Testis (tissue), 5 donors: ENCODE data around the gene CST6. TPM values are rescaled to one million over a fixed set of nuclear protein-coding genes. Genes with fewer than 3 reads are reported as not detected.

ENCODE experiments used
- DNase-seq: peaks from one replicate; pipeline ENCODE4 v3.0.0-alpha.2; 2019
- H3K27ac ChIP-seq, 2 donors: fragments of 200-600 bp; sonication (generic); one replicate each; pipeline ENCODE4 v1.5.1; 2019
- H3K27me3 ChIP-seq: fragments of 200-600 bp; sonication (generic); one replicate; pipeline ENCODE4 v1.5.1; 2019
- H3K36me3 ChIP-seq: fragments of 200-600 bp; sonication (generic); one replicate; pipeline ENCODE4 v1.5.1; 2017; ENCODE audit warnings: low read depth; ENCODE audit errors: missing control alignments
- H3K4me1 ChIP-seq: fragments of 200-600 bp; sonication (generic); one replicate; pipeline ENCODE4 v1.5.1; 2019
- H3K4me3 ChIP-seq, 2 donors: fragments of 200-600 bp; sonication (generic); one replicate each; pipeline ENCODE4 v1.5.1; 2017 to 2019
- H3K9me3 ChIP-seq: fragments of 200-600 bp; sonication (generic); one replicate; pipeline ENCODE4 v1.5.1; 2017
- CTCF ChIP-seq, 3 experiments: fragments of 450-650 bp in 2 of 3; fragments of 200-600 bp in 1 of 3; sonication (generic) in 1 of 3; IDR thresholded peaks; one replicate each; pipeline ENCODE4 v1.5.1; 2016 to 2019; ENCODE audit warnings: antibody characterized with exemption in 3 of 3, mild to moderate bottlenecking in 2 of 3, moderate library complexity in 1 of 3
- POLR2A ChIP-seq: fragments of 450-650 bp; IDR thresholded peaks from one replicate; pipeline ENCODE4 v1.6.1; 2017; ENCODE audit warnings: antibody characterized with exemption, mild to moderate bottlenecking, moderate library complexity
- WGBS, 2 donors: methylation state at CpG; one replicate each; pipeline ENCODE4 v1.1.5; 2018; 5-methylcytosine and 5-hydroxymethylcytosine counted together
- intact Hi-C: fragments of 100-400 bp; cut with DNase I; formaldehyde crosslinking; loops from one replicate; pipeline ENCODE4 v1.15.1; 2023; ENCODE audit warnings: low total_unique reads
- long read RNA-seq, 2 donors: transcript quantifications; one replicate each; lab custom pipeline, GENCODE V29; 2026
- polyA plus RNA-seq: library from polyadenylated mRNA; stranded (reverse); fragments of 350-450 nt; fragmentation: Illumina TruSeq; extraction: RNeasy Lipid Tissue Mini Kit (QIAGEN cat#74804); gene quantifications from one replicate; pipeline ENCODE4 v1.2.3, GENCODE V29; 2014; ENCODE audit warnings: low read depth, low replicate concordance; ENCODE audit not compliant: insufficient read depth
- total RNA-seq, 2 donors: library from RNA; depleted of rRNA; stranded (reverse); fragments of >200 nt; gene quantifications; one replicate each; pipeline ENCODE4 v1.2.3, GENCODE V29; 2016

CST6 gene
- total RNA-seq (10 to 100 TPM in 1 of 2 donors, 1 to 10 TPM in 1; 6.6 to 11.9 TPM), polyA plus RNA-seq (3.0 TPM)
- long read RNA-seq, donor 1, partial matches to known transcripts: 0 of 2 reads
- long read RNA-seq, donor 1, other reads (novel, unspliced or antisense): 0 of 2 reads
- long read RNA-seq, donor 2, partial matches to known transcripts: 0 of 2 reads
- long read RNA-seq, donor 2, other reads (novel, unspliced or antisense): 0 of 2 reads

- Histone ChIP-seq H3K4me3 (peak within 1 kb of the TSS in 1 of 2 donors; percentile 5), H3K27me3 (no peaks in the 10 kb centered on the region), H3K4me1 (peaks cover 9% of the 10 kb centered on the region), H3K27ac (no peak within 1 kb of the TSS), H3K36me3 (no peaks in the 10 kb centered on the region), H3K9me3 (no peaks in the 10 kb centered on the region)
- no peak for DNase-seq
- WGBS, 2 donors: 7% methylated on average over 7 to 35 of the region's 61 CpGs
- TF ChIP-seq CTCF (IDR thresholded peaks at IDR 0.05): no peak
- TF ChIP-seq POLR2A: no peak
- intact Hi-C loops: no loop called here
Measured at GRCh38 chr11:66011785-66012303, at the start of gene CST6. CST6 (plus strand) TSS chr11:66012008; CDS start chr11:66012045, 37 bp downstream.

- 1 to 6% methylated on average over 8 to 11 of the region's 13 CpGs for WGBS, 2 donors
- Histone ChIP-seq H3K27me3 (no peaks in the 10 kb centered on the region), H3K4me1 (peaks cover 19% of the 10 kb centered on the region), H3K4me3 (peak overlapping the region; percentile 96 to 99), H3K27ac (peak overlapping the region; percentile 73 to 88), H3K36me3 (no peaks in the 10 kb centered on the region), H3K9me3 (no peaks in the 10 kb centered on the region)
- intact Hi-C loops: no loop called here
- TF ChIP-seq CTCF (IDR thresholded peaks at IDR 0.05) (no peak), POLR2A (no peak)
- DNase-seq: no peak
Measured at GRCh38 chr11:65962141-65962564, 49.7 kb upstream of the CST6 start.

GRCh38 chr11:65964906-65965305 lies 46.9 kb upstream of the CST6 start:
- intact Hi-C loops: no loop called here
- H3K36me3 ChIP-seq: no peaks in the 10 kb centered on the region
- H3K4me1 ChIP-seq: peaks cover 34% of the 10 kb centered on the region
- 74 to 79% methylated on average over 9 to 10 of the region's 10 CpGs for WGBS, 2 donors
- no peaks in the 10 kb centered on the region for H3K9me3 ChIP-seq
- H3K27me3 ChIP-seq: no peaks in the 10 kb centered on the region
- no peak overlapping the region for H3K27ac ChIP-seq
- TF ChIP-seq POLR2A: no peak
- no peak for DNase-seq
- H3K4me3 ChIP-seq: no peak overlapping the region

- Histone ChIP-seq H3K36me3 (no peaks in the 10 kb centered on the region), H3K27me3 (no peaks in the 10 kb centered on the region), H3K4me1 (peaks cover 39% of the 10 kb centered on the region), H3K27ac (no peak overlapping the region), H3K4me3 (no peak overlapping the region), H3K9me3 (no peaks in the 10 kb centered on the region)
- TF ChIP-seq POLR2A (no peak), CTCF (IDR thresholded peaks at IDR 0.05) (no peak)
- DNase-seq: no peak
- WGBS, 2 donors: 88 to 89% methylated on average over 29 to 35 of the region's 36 CpGs
- intact Hi-C loops: no loop called here
Measured at GRCh38 chr11:65965986-65966762, 45.6 kb upstream of the CST6 start.

GRCh38 chr11:65967329-65967934 lies 44.4 kb upstream of the CST6 start:
- H3K4me1 ChIP-seq: peaks cover 36% of the 10 kb centered on the region
- TF ChIP-seq CTCF (IDR thresholded peaks at IDR 0.05): no peak
- no peak for TF ChIP-seq POLR2A
- no peaks in the 10 kb centered on the region for H3K9me3 ChIP-seq
- DNase-seq: no peak
- H3K27me3 ChIP-seq: no peaks in the 10 kb centered on the region
- H3K4me3 ChIP-seq: no peak overlapping the region
- H3K27ac ChIP-seq: no peak overlapping the region
- no peaks in the 10 kb centered on the region for H3K36me3 ChIP-seq
- 89 to 93% methylated on average over 18 to 30 of the region's 30 CpGs for WGBS, 2 donors
- intact Hi-C loops: no loop called here
